Lower lobe of right lung (tissue), 2 donors: Measurements from ENCODE around the gene YRDC. TPM values are rescaled to one million over a fixed set of nuclear protein-coding genes. Genes with fewer than 3 reads are reported as not detected.

Source experiments
- ATAC-seq, 2 donors: fragments of 200-7000 bp; cut with Tn5 transposase; one replicate each; pipeline ENCODE4 v1.9.1; 2020 to 2022; ENCODE audit warnings: mild to moderate bottlenecking in 2 of 2, moderate library complexity in 2 of 2
- DNase-seq: peaks from one replicate; pipeline ENCODE4 v3.0.0-alpha.2; 2020
- H3K27ac ChIP-seq: fragments of 200-600 bp; one replicate; pipeline ENCODE4 v1.8.0; 2022
- H3K27me3 ChIP-seq: fragments of 200-600 bp; one replicate; pipeline ENCODE4 v1.8.0; 2022; ENCODE audit warnings: low read depth
- H3K36me3 ChIP-seq: fragments of 200-600 bp; one replicate; pipeline ENCODE4 v1.8.0; 2022; ENCODE audit warnings: mild to moderate bottlenecking
- H3K4me1 ChIP-seq: fragments of 200-600 bp; one replicate; pipeline ENCODE4 v1.8.0; 2022
- H3K4me3 ChIP-seq: fragments of 200-600 bp; one replicate; pipeline ENCODE4 v1.8.0; 2022; ENCODE audit warnings: mild to moderate bottlenecking
- H3K9me3 ChIP-seq: fragments of 200-600 bp; one replicate; pipeline ENCODE4 v1.8.0; 2022
- CTCF ChIP-seq: fragments of 200-600 bp; IDR thresholded peaks from one replicate; pipeline ENCODE4 v1.8.0; 2022; ENCODE audit warnings: antibody characterized with exemption, mild to moderate bottlenecking
- intact Hi-C: fragments of 100-400 bp; cut with DNase I; formaldehyde crosslinking; loops from one replicate; pipeline ENCODE4 v1.11.0; 2022
- total RNA-seq: library from RNA; stranded (reverse); fragmentation: NEBNext Ultra II Directional; extraction: Animal tissue kit (Norgen Biotek cat#: 25700); gene quantifications from one replicate; pipeline ENCODE4 v1.2.1, GENCODE V29; 2021
- donor health status: DM: no; HTN: yes; CAD: no; lungs with severe emphysema.

Gene YRDC
- total RNA-seq, 1 donor from 2014 or later: 11.2 TPM

- no peaks in the 10 kb centered on the region for H3K27me3 ChIP-seq
- ATAC-seq (peak in 1 of 2 donors; percentile 46), DNase-seq (no peak)
- no peaks in the 10 kb centered on the region for H3K9me3 ChIP-seq
- H3K27ac ChIP-seq: peak overlapping the region; percentile 58
- peaks cover 35% of the 10 kb centered on the region for H3K36me3 ChIP-seq
- intact Hi-C loops: no loop called here
- H3K4me3 ChIP-seq: no peak overlapping the region
- H3K4me1 ChIP-seq: peaks cover 85% of the 10 kb centered on the region
- no peak for TF ChIP-seq CTCF
These were observed 42.4 kb upstream of the YRDC start for GRCh38 chr1:37850352-37850955.

GRCh38 chr1:37849480-37849879 is 41.5 kb upstream of the YRDC start:
- Histone ChIP-seq H3K4me1 (peaks cover 82% of the 10 kb centered on the region), H3K36me3 (peaks cover 27% of the 10 kb centered on the region), H3K9me3 (no peaks in the 10 kb centered on the region), H3K27ac (no peak overlapping the region), H3K27me3 (no peaks in the 10 kb centered on the region), H3K4me3 (no peak overlapping the region)
- no peak for DNase-seq
- no peak for TF ChIP-seq CTCF
- no peak for ATAC-seq
- intact Hi-C loops: no loop called here

GRCh38 chr1:37846647-37847339 is 38.8 kb upstream of the YRDC start:
- ATAC-seq: peak in 1 of 2 donors; percentile 28
- H3K27me3 ChIP-seq: no peaks in the 10 kb centered on the region
- intact Hi-C loops: no loop called here
- no peak for DNase-seq
- peaks cover 10% of the 10 kb centered on the region for H3K36me3 ChIP-seq
- no peak for TF ChIP-seq CTCF
- H3K4me1 ChIP-seq: peaks cover 69% of the 10 kb centered on the region
- no peak overlapping the region for H3K27ac ChIP-seq
- H3K4me3 ChIP-seq: no peak overlapping the region
- H3K9me3 ChIP-seq: no peaks in the 10 kb centered on the region

- Histone ChIP-seq H3K27me3 (no peaks in the 10 kb centered on the region), H3K4me3 (no peak overlapping the region), H3K4me1 (peaks cover 59% of the 10 kb centered on the region), H3K27ac (no peak overlapping the region), H3K36me3 (peaks cover 12% of the 10 kb centered on the region), H3K9me3 (no peaks in the 10 kb centered on the region)
- TF ChIP-seq CTCF: no peak
- intact Hi-C loops: no loop called here
- DNase-seq (no peak), ATAC-seq (peak in 1 of 2 donors; percentile 50)
These were observed 37.8 kb upstream of the YRDC start for GRCh38 chr1:37845786-37846185.

GRCh38 chr1:37845049-37845646 is 37.1 kb upstream of the YRDC start:
- DNase-seq: no peak
- no peak overlapping the region for H3K4me3 ChIP-seq
- peaks cover 52% of the 10 kb centered on the region for H3K4me1 ChIP-seq
- intact Hi-C loops: no loop called here
- no peak for TF ChIP-seq CTCF
- ATAC-seq: peak in 1 of 2 donors; percentile 21
- no peaks in the 10 kb centered on the region for H3K27me3 ChIP-seq
- no peak overlapping the region for H3K27ac ChIP-seq
- H3K36me3 ChIP-seq: peaks cover 18% of the 10 kb centered on the region
- H3K9me3 ChIP-seq: no peaks in the 10 kb centered on the region
